Measurements from ENCODE around the gene TGFBR3.

TGFBR3 gene

GRCh38 chr1:91689641-91690481, 196.1 kb downstream of the TGFBR3 start:
- Mint-ChIP-seq H3K27ac (no peak overlapping the region), H3K4me1 (ENCODE audit: low read depth) (peaks cover 32% of the 10 kb centered on the region), H3K36me3 (ENCODE audit: low read depth) (peaks cover 65% of the 10 kb centered on the region), H3K9me3 (no peaks in the 10 kb centered on the region), H3K27me3 (ENCODE audit: low read depth) (no peaks in the 10 kb centered on the region), H3K4me3 (no peak overlapping the region)

GRCh38 chr1:91687452-91687851, 198.5 kb downstream of the TGFBR3 start:
- no peaks in the 10 kb centered on the region for H3K9me3 Mint-ChIP-seq
- no peak overlapping the region for H3K4me3 Mint-ChIP-seq
- H3K4me1 Mint-ChIP-seq (ENCODE audit: low read depth) = peaks cover 46% of the 10 kb centered on the region
- no peaks in the 10 kb centered on the region for H3K27me3 Mint-ChIP-seq (ENCODE audit: low read depth)
- no peak overlapping the region for H3K27ac Mint-ChIP-seq
- H3K36me3 Mint-ChIP-seq (ENCODE audit: low read depth) = peaks cover 55% of the 10 kb centered on the region

DNA sequence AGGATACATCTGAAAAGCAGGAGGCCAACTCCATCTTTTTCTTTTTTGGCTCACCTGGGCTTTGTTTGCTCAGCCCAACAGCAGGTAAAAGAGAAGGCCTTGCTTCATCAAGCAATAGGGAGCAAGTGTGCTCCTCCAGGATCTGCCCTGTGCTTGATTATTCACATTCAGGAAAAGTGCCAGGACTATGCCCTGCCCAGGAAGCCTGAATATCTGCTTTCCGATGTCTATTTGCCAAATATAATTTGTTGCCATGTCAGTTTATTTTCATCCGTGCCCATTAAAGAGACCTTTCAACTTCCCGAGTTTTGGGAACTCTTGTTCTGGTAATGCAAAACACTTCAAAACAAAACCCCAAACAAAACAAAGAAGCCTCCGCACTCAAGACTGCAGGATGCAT, 200.0 kb downstream of the TGFBR3 start:
- H3K27ac Mint-ChIP-seq = no peak overlapping the region
- H3K9me3 Mint-ChIP-seq = no peaks in the 10 kb centered on the region

DNA sequence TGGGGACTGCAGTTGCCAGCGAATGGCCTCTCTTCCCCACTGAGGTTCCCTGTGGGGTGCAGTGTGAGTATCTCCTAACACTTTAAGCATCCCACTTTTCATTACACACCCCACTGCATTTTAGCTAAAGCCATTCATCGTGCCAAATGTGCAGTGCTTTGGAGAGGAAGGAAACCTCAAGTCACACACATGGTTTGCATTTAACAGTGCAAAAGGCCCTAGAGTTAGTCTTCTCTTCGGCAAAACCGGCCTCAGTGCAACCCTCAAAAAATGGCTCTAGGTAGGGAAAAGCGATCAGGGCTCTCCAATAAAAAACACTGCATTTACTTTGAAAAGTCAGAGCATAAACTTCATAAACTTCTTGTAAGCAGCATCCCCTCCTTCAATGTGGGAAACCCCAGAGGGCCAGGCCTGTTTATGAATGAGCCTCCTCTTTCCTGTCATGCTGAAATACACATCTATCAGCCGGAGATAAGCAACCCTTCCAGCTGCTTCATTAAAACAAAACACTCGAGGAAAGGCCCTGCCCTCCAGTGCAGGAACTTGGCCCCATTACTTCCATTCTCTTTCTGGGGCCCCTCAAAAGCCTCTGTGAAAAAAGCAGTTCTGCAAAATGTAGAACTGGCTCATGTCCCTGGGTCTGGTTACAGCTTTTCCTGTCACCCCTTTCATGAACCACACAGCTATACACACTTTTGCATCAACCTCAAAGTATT, 201.3 kb downstream of the TGFBR3 start:
- no peaks in the 10 kb centered on the region for H3K27me3 Mint-ChIP-seq (ENCODE audit: low read depth)
- H3K36me3 Mint-ChIP-seq (ENCODE audit: low read depth) = peaks cover 42% of the 10 kb centered on the region
- H3K4me1 Mint-ChIP-seq (ENCODE audit: low read depth) = peaks cover 55% of the 10 kb centered on the region
- peak overlapping the region; percentile 61 for H3K4me3 Mint-ChIP-seq
- peak overlapping the region; percentile 90 for H3K27ac Mint-ChIP-seq
- no peaks in the 10 kb centered on the region for H3K9me3 Mint-ChIP-seq

More for the DNA sequence above, 200.0 kb downstream of the TGFBR3 start:
- Mint-ChIP-seq H3K36me3 (ENCODE audit: low read depth) (peaks cover 46% of the 10 kb centered on the region), H3K4me3 (no peak overlapping the region), H3K4me1 (ENCODE audit: low read depth) (peaks cover 49% of the 10 kb centered on the region), H3K27me3 (ENCODE audit: low read depth) (no peaks in the 10 kb centered on the region)

DNA sequence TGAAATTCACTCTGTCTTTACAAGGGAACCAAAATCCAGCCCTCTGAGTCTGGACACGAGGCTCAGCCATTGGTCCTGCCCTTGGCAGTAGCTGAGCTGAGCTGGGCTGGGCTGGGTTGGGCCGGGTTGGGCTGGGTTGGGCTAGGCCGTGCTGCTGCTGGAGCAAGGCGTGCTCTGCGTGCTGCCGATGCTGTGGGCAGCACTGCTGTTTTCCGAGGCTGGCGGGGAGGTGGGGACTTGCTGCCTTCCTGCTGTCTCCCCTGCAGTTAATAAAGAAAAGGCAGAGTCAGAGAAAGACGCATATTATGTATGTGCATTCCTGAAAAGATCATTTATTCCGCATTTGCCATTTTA, 202.4 kb downstream of the TGFBR3 start:
- peaks cover 52% of the 10 kb centered on the region for H3K4me1 Mint-ChIP-seq (ENCODE audit: low read depth)
- no peaks in the 10 kb centered on the region for H3K27me3 Mint-ChIP-seq (ENCODE audit: low read depth)
- H3K27ac Mint-ChIP-seq = peak overlapping the region; percentile 90
- H3K36me3 Mint-ChIP-seq (ENCODE audit: low read depth) = peaks cover 35% of the 10 kb centered on the region
- no peak overlapping the region for H3K4me3 Mint-ChIP-seq
- H3K9me3 Mint-ChIP-seq = no peaks in the 10 kb centered on the region

DNA sequence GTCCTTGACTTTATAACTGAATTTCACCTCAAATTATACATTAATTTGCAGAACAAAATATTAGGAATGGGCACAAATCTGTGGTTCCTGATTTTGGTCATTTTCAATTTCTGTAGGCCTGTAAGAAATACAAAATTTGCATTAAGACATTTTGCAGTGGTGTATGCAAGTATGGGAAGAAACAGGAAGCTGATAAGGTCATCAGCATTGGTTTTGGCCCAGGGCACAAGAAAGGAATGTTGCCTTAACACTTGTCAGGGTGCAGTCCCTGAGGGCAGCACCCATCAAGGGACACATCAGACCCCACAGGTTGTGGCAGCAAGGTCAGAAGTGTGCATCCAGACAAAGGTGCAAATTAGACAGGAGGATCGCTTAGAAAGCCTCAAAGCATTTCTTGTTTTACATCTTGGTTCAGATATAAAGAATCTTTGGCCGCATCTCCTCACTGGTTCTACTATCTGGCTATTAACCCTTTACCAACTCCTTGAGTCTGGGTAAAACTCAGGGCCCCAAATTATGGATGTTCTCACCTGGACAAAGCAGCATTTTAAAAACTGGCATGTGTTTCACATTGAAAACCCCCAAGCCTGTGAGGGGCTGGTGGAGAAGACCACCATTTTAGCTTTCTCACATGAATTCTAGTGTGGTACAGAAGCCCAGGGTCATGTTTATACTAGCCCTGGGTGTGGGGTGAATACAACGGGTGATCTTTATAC, 202.9 kb downstream of the TGFBR3 start:
- H3K36me3 Mint-ChIP-seq (ENCODE audit: low read depth) = peaks cover 31% of the 10 kb centered on the region
- H3K4me1 Mint-ChIP-seq (ENCODE audit: low read depth) = peaks cover 50% of the 10 kb centered on the region
- no peak overlapping the region for H3K4me3 Mint-ChIP-seq
- H3K27me3 Mint-ChIP-seq (ENCODE audit: low read depth) = no peaks in the 10 kb centered on the region
- H3K9me3 Mint-ChIP-seq = no peaks in the 10 kb centered on the region
- H3K27ac Mint-ChIP-seq = no peak overlapping the region

DNA sequence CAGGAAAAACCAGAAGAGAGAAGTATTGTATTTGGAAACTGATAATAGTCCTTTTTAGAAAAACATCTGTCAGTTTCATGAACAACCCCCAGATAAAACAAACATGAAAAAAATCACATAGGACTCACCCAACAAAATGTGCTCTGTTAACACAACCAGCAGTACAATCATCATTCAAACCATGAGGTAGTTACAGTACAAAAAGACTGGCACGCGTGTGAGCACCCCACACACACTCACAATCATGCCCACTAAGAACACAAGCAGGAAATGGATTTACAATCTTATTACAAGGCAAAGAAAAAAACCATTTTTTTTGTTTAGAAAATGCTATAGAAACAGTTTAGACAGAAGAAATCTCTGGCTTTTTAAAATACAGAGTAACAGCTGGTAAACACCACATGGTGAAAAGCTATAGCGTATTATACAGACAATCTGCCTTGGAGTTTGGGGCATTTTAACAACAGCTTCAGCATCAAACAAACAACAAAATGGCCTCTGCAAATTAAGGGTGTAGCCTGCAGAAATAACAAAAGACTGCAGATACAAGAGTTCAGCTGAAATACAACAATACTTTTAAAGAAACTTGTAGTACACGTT, 205.3 kb downstream of the TGFBR3 start:
- H3K4me3 Mint-ChIP-seq = no peak overlapping the region
- H3K27ac Mint-ChIP-seq = no peak overlapping the region
- peaks cover 21% of the 10 kb centered on the region for H3K36me3 Mint-ChIP-seq (ENCODE audit: low read depth)
- H3K9me3 Mint-ChIP-seq = no peaks in the 10 kb centered on the region
- H3K27me3 Mint-ChIP-seq (ENCODE audit: low read depth) = no peaks in the 10 kb centered on the region
- H3K4me1 Mint-ChIP-seq (ENCODE audit: low read depth) = peaks cover 36% of the 10 kb centered on the region

- peaks cover 26% of the 10 kb centered on the region for H3K4me1 Mint-ChIP-seq (ENCODE audit: low read depth)
- no peaks in the 10 kb centered on the region for H3K9me3 Mint-ChIP-seq
- no peak overlapping the region for H3K4me3 Mint-ChIP-seq
- peaks cover 17% of the 10 kb centered on the region for H3K36me3 Mint-ChIP-seq (ENCODE audit: low read depth)
- H3K27ac Mint-ChIP-seq = no peak overlapping the region
- no peaks in the 10 kb centered on the region for H3K27me3 Mint-ChIP-seq (ENCODE audit: low read depth)
Observed at GRCh38 chr1:91679446-91679845, 206.5 kb downstream of the TGFBR3 start.

DNA sequence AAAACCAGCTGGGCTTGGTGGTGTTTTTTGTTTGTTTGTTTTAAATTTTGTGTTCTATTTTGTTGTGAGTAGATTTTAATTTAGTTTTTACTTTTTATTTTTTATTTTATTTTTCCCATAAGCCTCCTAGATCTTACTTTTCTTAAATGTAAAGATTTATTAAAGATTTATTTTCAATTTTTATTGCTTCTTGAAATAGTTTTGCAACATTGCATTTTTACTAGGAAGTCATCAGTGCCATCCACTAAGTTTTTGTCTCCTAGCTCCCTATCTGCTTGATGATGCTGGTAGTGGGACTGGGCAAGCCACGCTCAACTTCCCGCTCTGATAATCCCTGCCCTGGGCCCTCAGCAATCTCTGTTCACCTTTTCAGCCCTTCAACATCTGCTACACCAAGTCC, 209.9 kb downstream of the TGFBR3 start:
- H3K27me3 Mint-ChIP-seq (ENCODE audit: low read depth) = no peaks in the 10 kb centered on the region
- H3K36me3 Mint-ChIP-seq (ENCODE audit: low read depth) = peaks cover 12% of the 10 kb centered on the region
- H3K27ac Mint-ChIP-seq = no peak overlapping the region
- peaks cover 7% of the 10 kb centered on the region for H3K9me3 Mint-ChIP-seq
- no peak overlapping the region for H3K4me3 Mint-ChIP-seq
- peaks cover 35% of the 10 kb centered on the region for H3K4me1 Mint-ChIP-seq (ENCODE audit: low read depth)

- no peak overlapping the region for H3K4me3 Mint-ChIP-seq
- H3K9me3 Mint-ChIP-seq = peaks cover 12% of the 10 kb centered on the region
- peaks cover 35% of the 10 kb centered on the region for H3K4me1 Mint-ChIP-seq (ENCODE audit: low read depth)
- no peak overlapping the region for H3K27ac Mint-ChIP-seq
- H3K27me3 Mint-ChIP-seq (ENCODE audit: low read depth) = no peaks in the 10 kb centered on the region
- peaks cover 16% of the 10 kb centered on the region for H3K36me3 Mint-ChIP-seq (ENCODE audit: low read depth)
Observed at GRCh38 chr1:91674107-91674506, 211.8 kb downstream of the TGFBR3 start.

GRCh38 chr1:91673613-91674012, 212.3 kb downstream of the TGFBR3 start:
- no peak overlapping the region for H3K4me3 Mint-ChIP-seq
- H3K4me1 Mint-ChIP-seq (ENCODE audit: low read depth) = peaks cover 35% of the 10 kb centered on the region
- H3K27me3 Mint-ChIP-seq (ENCODE audit: low read depth) = no peaks in the 10 kb centered on the region
- H3K36me3 Mint-ChIP-seq (ENCODE audit: low read depth) = peaks cover 16% of the 10 kb centered on the region
- peaks cover 12% of the 10 kb centered on the region for H3K9me3 Mint-ChIP-seq
- no peak overlapping the region for H3K27ac Mint-ChIP-seq

- Mint-ChIP-seq H3K27me3 (ENCODE audit: low read depth) (no peaks in the 10 kb centered on the region), H3K9me3 (peaks cover 12% of the 10 kb centered on the region), H3K4me1 (ENCODE audit: low read depth) (peaks cover 38% of the 10 kb centered on the region), H3K36me3 (ENCODE audit: low read depth) (peaks cover 16% of the 10 kb centered on the region), H3K27ac (peak overlapping the region; percentile 80), H3K4me3 (peak overlapping the region; percentile 54)
Observed at GRCh38 chr1:91672601-91673161, 213.3 kb downstream of the TGFBR3 start.

DNA sequence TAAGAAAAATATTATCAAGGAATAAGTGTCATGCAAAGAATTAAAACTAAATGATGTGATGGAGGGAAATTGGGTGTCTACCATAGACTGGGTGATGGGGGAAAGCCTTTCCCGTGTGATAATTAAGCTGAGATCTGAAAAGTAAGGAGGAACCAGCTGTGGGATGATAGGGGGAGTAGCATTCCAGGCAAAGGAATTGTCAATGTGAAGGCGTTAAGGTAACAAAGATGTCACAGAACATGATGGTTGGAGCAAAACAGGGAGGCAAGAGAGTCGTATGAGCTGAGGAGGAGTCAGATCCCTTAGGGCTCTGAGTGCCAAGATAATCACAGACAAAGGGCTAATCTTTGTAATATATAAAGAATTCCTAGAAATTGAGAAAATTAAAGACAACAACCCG, 215.2 kb downstream of the TGFBR3 start:
- Mint-ChIP-seq H3K4me1 (ENCODE audit: low read depth) (peaks cover 39% of the 10 kb centered on the region), H3K4me3 (no peak overlapping the region), H3K36me3 (ENCODE audit: low read depth) (peaks cover 14% of the 10 kb centered on the region), H3K27ac (no peak overlapping the region), H3K9me3 (peaks cover 12% of the 10 kb centered on the region), H3K27me3 (ENCODE audit: low read depth) (no peaks in the 10 kb centered on the region)

All from T-helper 1 cell treated with Interleukin-12 subunit alpha and Interleukin-12 subunit beta and Interleukin-4 antibody, amounts not matched to agents 30 μg/mL and 1 μg/mL, for 36 hours (primary cell).